Activated effector memory CD4-positive, alpha-beta T cell treated with Interleukin-2 at 50 U/mL for 16 hours (primary cell): ENCODE measurements around the gene DEFB125.
"Not testable (repeated sequence)": the region's sequence is repeated elsewhere in the genome, so short reads cannot be mapped to it uniquely, and the experiment has no call there.

ENCODE experiments used
- DNase-seq: peaks from one replicate; pipeline ENCODE4 v3.0.0-alpha.2; 2020

Gene DEFB125

GRCh38 chr20:87401-87800 lies at the start of gene DEFB125:
TSS of gene DEFB125 (plus strand) at chr20:87672. CDS start at chr20:87710, 38 bp downstream.
- DNase-seq, result no peak

GRCh38 chr20:60035-60918 lies 27.2 kb upstream of the DEFB125 start:
- DNase-seq, result no peak

GRCh38 chr20:61230-61629 lies 26.2 kb upstream of the DEFB125 start:
- no peak for DNase-seq

GRCh38 chr20:61757-62156 lies 25.7 kb upstream of the DEFB125 start:
- no peak for DNase-seq

GRCh38 chr20:62487-62886 lies 25.0 kb upstream of the DEFB125 start:
- no peak for DNase-seq

- no peak for DNase-seq
Observed at GRCh38 chr20:64026-64603, 23.4 kb upstream of the DEFB125 start.

- DNase-seq, result no peak
Observed at GRCh38 chr20:64766-65322, 22.6 kb upstream of the DEFB125 start.

- no peak for DNase-seq
Observed at GRCh38 chr20:77231-77630, 10.2 kb upstream of the DEFB125 start.

- DNase-seq, result no peak
Observed at GRCh38 chr20:78338-78737, 9.1 kb upstream of the DEFB125 start.

- no peak for DNase-seq
Observed at GRCh38 chr20:79565-79964, 7.9 kb upstream of the DEFB125 start.

- DNase-seq, result no peak
Observed at GRCh38 chr20:90651-91050, 3.2 kb downstream of the DEFB125 start.

GRCh38 chr20:93641-94040 lies 6.2 kb downstream of the DEFB125 start:
- no peak for DNase-seq

GRCh38 chr20:95215-95614 lies 7.7 kb downstream of the DEFB125 start:
- DNase-seq, result no peak

GRCh38 chr20:97691-98090 lies 10.2 kb downstream of the DEFB125 start:
- DNase-seq, result not testable (repeated sequence)

- no peak for DNase-seq
Observed at GRCh38 chr20:101975-102374, 14.5 kb downstream of the DEFB125 start.

GRCh38 chr20:103456-103855 lies 16.0 kb downstream of the DEFB125 start:
- DNase-seq, result no peak

- no peak for DNase-seq
Observed at GRCh38 chr20:112396-112795, 24.9 kb downstream of the DEFB125 start.

- DNase-seq, result no peak
Observed at GRCh38 chr20:117518-117917, 30.0 kb downstream of the DEFB125 start.

GRCh38 chr20:129786-130323 lies 42.4 kb downstream of the DEFB125 start:
- DNase-seq, result not testable (repeated sequence)

- no peak for DNase-seq
Observed at GRCh38 chr20:137668-138490, 50.4 kb downstream of the DEFB125 start.

- DNase-seq, result no peak
Observed at GRCh38 chr20:142290-142689, 54.8 kb downstream of the DEFB125 start, which contains the start of gene DEFB126. TSS of gene DEFB126 (plus strand) at chr20:142590. CDS start at chr20:142629, 39 bp downstream.

- no peak for DNase-seq
Observed at GRCh38 chr20:145877-146276, 58.4 kb downstream of the DEFB125 start.
